ENCODE results near the gene TLCD5. TPM values are rescaled to one million over a fixed set of nuclear protein-coding genes. Genes with fewer than 3 reads are reported as not detected.

The TLCD5 gene
- total RNA-seq, 2 experiments from 2014 or later: 0.77 to 0.86 TPM

Other genes with a start within 250 kb of the TLCD5 start
- gene TRIM29, start 187.2 kb upstream of the TLCD5 start, total RNA-seq: not detected
- gene OAF, start 114.3 kb upstream of the TLCD5 start, total RNA-seq: 1 to 10 TPM; 2.4 to 5.5 TPM
- not detected for gene POU2F3, start 85.2 kb upstream of the TLCD5 start, total RNA-seq
- 10 to 100 TPM; 14.7 to 15.8 TPM for gene ARHGEF12, start 11.1 kb downstream of the TLCD5 start, total RNA-seq
- gene GRIK4, start 186.4 kb downstream of the TLCD5 start, total RNA-seq: not detected